Measurements from ENCODE around the gene ASCC1.
A peak's percentile ranks its signal among the peaks of the same experiment; 100 is the strongest.

The ASCC1 gene

GRCh38 chr10:72107325-72108003, 108.6 kb downstream of the ASCC1 start:
- ATAC-seq (ENCODE audit: insufficient read depth, low read depth) (peak; percentile 91), DNase-seq (peak; percentile 71)
- H3K27ac ChIP-seq (ENCODE audit: low read length) = peak overlapping the region; percentile 92
- H3K36me3 ChIP-seq (ENCODE audit: insufficient read depth, low read length) = peaks cover 8% of the 10 kb centered on the region; the same call in 1 of the 2 replicates
- H3K9me3 ChIP-seq (ENCODE audit: insufficient read depth, low read length, severe bottlenecking) = no peaks in the 10 kb centered on the region
- H3K4me3 ChIP-seq (ENCODE audit: low read depth in 1 of 2, low read length in 2 of 2) = peak overlapping the region in 1 of 2 experiments; percentile 18; a peak in 1 of 4 replicates
- no peak for TF ChIP-seq CTCF (IDR thresholded peaks at IDR 0.05; ENCODE audit: borderline replicate concordance, extremely low read depth, low read length, poor library complexity, severe bottlenecking)
- TF ChIP-seq EZH2 (IDR thresholded peaks at IDR 0.05; ENCODE audit: borderline replicate concordance, low read depth, low read length, severe bottlenecking) = no peak
- peak overlapping the region; percentile 28; the same call in 1 of the 2 replicates for H2AFZ ChIP-seq (ENCODE audit: low read depth, low read length)
- no peaks in the 10 kb centered on the region for H3K79me2 ChIP-seq (ENCODE audit: insufficient read depth, low read length)
- H3K4me1 ChIP-seq (ENCODE audit: insufficient read depth, low read length) = peaks cover 58% of the 10 kb centered on the region
- H3K27me3 ChIP-seq (ENCODE audit: insufficient read depth, low read length, poor library complexity) = no peaks in the 10 kb centered on the region
- peak overlapping the region; percentile 55 for H3K4me2 ChIP-seq (ENCODE audit: insufficient read depth, low read length)
- H3K9ac ChIP-seq (ENCODE audit: low read depth, low read length) = peak overlapping the region; percentile 44
- H4K20me1 ChIP-seq (ENCODE audit: insufficient read depth, low read length) = no peaks in the 10 kb centered on the region

- no peaks in the 10 kb centered on the region for H3K27me3 ChIP-seq (ENCODE audit: insufficient read depth, low read length, poor library complexity)
- TF ChIP-seq EZH2 (IDR thresholded peaks at IDR 0.05; ENCODE audit: borderline replicate concordance, low read depth, low read length, severe bottlenecking) (no peak), CTCF (IDR thresholded peaks at IDR 0.05; ENCODE audit: borderline replicate concordance, extremely low read depth, low read length, poor library complexity, severe bottlenecking) (no peak)
- no peaks in the 10 kb centered on the region for H4K20me1 ChIP-seq (ENCODE audit: insufficient read depth, low read length)
- peak overlapping the region; percentile 55 for H3K4me2 ChIP-seq (ENCODE audit: insufficient read depth, low read length)
- H3K4me3 ChIP-seq (ENCODE audit: low read depth in 1 of 2, low read length in 2 of 2) = peak overlapping the region in 1 of 2 experiments; percentile 42; a peak in 2 of 4 replicates
- ATAC-seq (ENCODE audit: insufficient read depth, low read depth) (peak; percentile 8), DNase-seq (no peak)
- H3K36me3 ChIP-seq (ENCODE audit: insufficient read depth, low read length) = peaks cover 8% of the 10 kb centered on the region
- H3K9me3 ChIP-seq (ENCODE audit: insufficient read depth, low read length, severe bottlenecking) = no peaks in the 10 kb centered on the region
- H3K4me1 ChIP-seq (ENCODE audit: insufficient read depth, low read length) = peaks cover 58% of the 10 kb centered on the region
- H3K79me2 ChIP-seq (ENCODE audit: insufficient read depth, low read length) = no peaks in the 10 kb centered on the region
- H2AFZ ChIP-seq (ENCODE audit: low read depth, low read length) = no peak overlapping the region
- peak overlapping the region; percentile 44 for H3K9ac ChIP-seq (ENCODE audit: low read depth, low read length)
- H3K27ac ChIP-seq (ENCODE audit: low read length) = peak overlapping the region; percentile 92
Observed at GRCh38 chr10:72106896-72107295, 109.2 kb downstream of the ASCC1 start.

DNA sequence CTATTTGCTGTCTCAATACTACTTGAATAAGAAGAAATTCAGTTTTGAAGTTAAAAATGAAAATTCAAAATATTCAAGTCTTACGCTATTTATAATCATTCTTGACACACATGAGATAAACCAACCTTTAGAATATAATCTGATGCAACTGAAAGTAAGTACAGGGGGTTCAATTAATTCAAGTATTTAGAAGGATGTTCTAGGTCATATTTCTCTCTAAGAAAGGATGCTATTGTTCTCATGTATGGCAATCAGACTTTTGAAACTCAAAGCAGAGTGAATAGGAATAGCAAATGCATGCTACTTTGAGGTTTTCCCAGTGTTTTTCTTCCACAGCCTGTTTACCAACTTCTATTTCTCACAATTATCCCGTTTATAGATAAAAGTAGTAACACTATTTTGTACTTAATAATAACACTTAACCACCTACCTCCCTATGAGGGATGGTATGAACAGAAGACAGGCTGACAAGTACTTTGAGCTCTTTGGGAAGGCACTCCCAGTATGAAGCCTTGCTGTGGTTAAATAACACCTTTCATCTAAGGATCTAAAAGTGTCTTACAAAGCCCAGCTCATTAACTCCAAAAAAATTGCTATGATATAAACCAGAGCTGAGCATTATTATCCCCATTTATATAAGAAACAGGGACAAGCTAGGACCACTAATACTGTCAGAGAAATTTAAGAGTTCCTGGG, 109.8 kb downstream of the ASCC1 start:
- peaks cover 58% of the 10 kb centered on the region for H3K4me1 ChIP-seq (ENCODE audit: insufficient read depth, low read length)
- peak overlapping the region; percentile 55 for H3K4me2 ChIP-seq (ENCODE audit: insufficient read depth, low read length)
- H3K79me2 ChIP-seq (ENCODE audit: insufficient read depth, low read length) = no peaks in the 10 kb centered on the region
- ATAC-seq (ENCODE audit: insufficient read depth, low read depth) (peak; percentile 69), DNase-seq (peak; percentile 28)
- no peak overlapping the region for H2AFZ ChIP-seq (ENCODE audit: low read depth, low read length)
- no peak for TF ChIP-seq EZH2 (IDR thresholded peaks at IDR 0.05; ENCODE audit: borderline replicate concordance, low read depth, low read length, severe bottlenecking)
- no peak for TF ChIP-seq CTCF (IDR thresholded peaks at IDR 0.05; ENCODE audit: borderline replicate concordance, extremely low read depth, low read length, poor library complexity, severe bottlenecking)
- no peaks in the 10 kb centered on the region for H3K27me3 ChIP-seq (ENCODE audit: insufficient read depth, low read length, poor library complexity)
- peak overlapping the region; percentile 92 for H3K27ac ChIP-seq (ENCODE audit: low read length)
- peaks cover 13% of the 10 kb centered on the region for H3K36me3 ChIP-seq (ENCODE audit: insufficient read depth, low read length)
- peak overlapping the region in 1 of 2 experiments; percentile 42; a peak in 2 of 4 replicates for H3K4me3 ChIP-seq (ENCODE audit: low read depth in 1 of 2, low read length in 2 of 2)
- H4K20me1 ChIP-seq (ENCODE audit: insufficient read depth, low read length) = no peaks in the 10 kb centered on the region
- H3K9me3 ChIP-seq (ENCODE audit: insufficient read depth, low read length, severe bottlenecking) = no peaks in the 10 kb centered on the region
- H3K9ac ChIP-seq (ENCODE audit: low read depth, low read length) = peak overlapping the region; percentile 44

All from DND-41 (cell line).